ENCODE measurements around the gene TRPM2.

TRPM2 gene

GRCh38 chr21:44365967-44366585, 12.7 kb downstream of the TRPM2 start:
- no peak for DNase-seq (ENCODE audit: low spot score)
- no peak for TF ChIP-seq CTCF (IDR thresholded peaks at IDR 0.05; ENCODE audit: extremely low read depth, missing control alignments)

GRCh38 chr21:44366586-44367211, 13.3 kb downstream of the TRPM2 start:
- TF ChIP-seq CTCF (IDR thresholded peaks at IDR 0.05; ENCODE audit: extremely low read depth, missing control alignments) = no peak
- no peak for DNase-seq (ENCODE audit: low spot score)

- DNase-seq (ENCODE audit: low spot score) = no peak
- no peak for TF ChIP-seq CTCF (IDR thresholded peaks at IDR 0.05; ENCODE audit: extremely low read depth, missing control alignments)
These were observed 15.5 kb downstream of the TRPM2 start for GRCh38 chr21:44368711-44369446.

GRCh38 chr21:44370027-44370735, 16.8 kb downstream of the TRPM2 start:
- DNase-seq (ENCODE audit: low spot score) = no peak
- no peak for TF ChIP-seq CTCF (IDR thresholded peaks at IDR 0.05; ENCODE audit: extremely low read depth, missing control alignments)

GRCh38 chr21:44370786-44371410, 17.5 kb downstream of the TRPM2 start:
- DNase-seq (ENCODE audit: low spot score) = no peak
- no peak for TF ChIP-seq CTCF (IDR thresholded peaks at IDR 0.05; ENCODE audit: extremely low read depth, missing control alignments)

- no peak for DNase-seq (ENCODE audit: low spot score)
- TF ChIP-seq CTCF (IDR thresholded peaks at IDR 0.05; ENCODE audit: extremely low read depth, missing control alignments) = no peak
These were observed 18.2 kb downstream of the TRPM2 start for GRCh38 chr21:44371596-44371995.
